ENCODE data around the gene NKG7.

NKG7 gene

DNA sequence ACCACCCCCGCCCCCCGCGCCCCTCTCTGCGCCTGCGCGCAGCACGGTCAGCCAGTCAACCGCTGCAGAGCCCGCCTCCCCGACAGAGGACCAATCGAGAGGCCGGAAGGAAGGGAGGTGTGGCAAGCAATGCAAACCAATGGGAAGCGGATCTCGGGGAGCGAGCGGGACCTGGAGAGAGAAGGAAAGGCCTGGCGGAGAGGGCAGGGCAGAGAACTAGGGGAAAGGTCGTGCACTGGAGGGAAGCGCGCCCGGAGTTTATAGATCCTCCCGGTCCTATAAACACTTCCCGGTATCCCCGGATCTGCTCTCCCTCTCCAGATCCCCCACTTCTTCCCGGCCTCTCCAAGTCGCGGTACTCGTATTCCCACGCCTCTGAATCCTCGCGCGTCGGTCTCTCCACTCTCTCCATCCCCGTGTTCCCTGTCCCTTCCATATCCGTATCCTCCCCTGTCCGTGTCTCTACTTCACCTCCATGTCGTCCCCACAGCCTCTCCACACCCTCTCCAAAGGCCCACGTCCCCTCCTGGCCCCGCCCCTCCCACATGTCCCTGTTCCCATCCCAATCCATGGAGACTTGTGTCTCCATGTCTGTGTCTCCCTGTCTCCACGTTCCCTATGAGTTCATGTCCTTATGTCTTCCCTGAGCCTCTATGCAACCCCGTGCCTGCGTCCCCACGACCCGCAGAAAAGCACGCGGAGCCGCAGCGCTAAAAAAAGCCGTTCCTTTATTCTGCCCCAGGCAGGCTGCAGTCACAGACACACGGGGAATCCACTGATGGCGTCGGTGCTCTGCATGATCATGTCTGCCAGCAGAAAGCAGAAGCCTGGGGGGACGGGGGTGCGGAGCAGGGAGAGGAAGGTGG lies 5.8 kb downstream of the NKG7 start:
- Histone ChIP-seq H2AFZ (ENCODE audit: low read depth, low read length) (peak overlapping the region; percentile 29; the same call in 1 of the 2 replicates), H3K36me3 (replicated peaks; ENCODE audit: low read depth, low read length) (no peaks in the 10 kb centered on the region), H3K27me3 (ENCODE audit: low read depth, low read length) (no peaks in the 10 kb centered on the region), H3K4me1 (ENCODE audit: low read length) (peaks cover 12% of the 10 kb centered on the region), H3K4me2 (ENCODE audit: low read length) (peak overlapping the region; percentile 94), H3K4me3 (ENCODE audit: low read length) (peak overlapping the region; percentile 95), H3K9me3 (ENCODE audit: insufficient read depth, low read length) (no peaks in the 10 kb centered on the region), H3K79me2 (ENCODE audit: low read length) (peaks cover 19% of the 10 kb centered on the region), H3K27ac (ENCODE audit: low read length) (peak overlapping the region; percentile 83), H4K20me1 (ENCODE audit: insufficient read depth, low read length) (no peaks in the 10 kb centered on the region), H3K9ac (ENCODE audit: low read length) (peak overlapping the region; percentile 96)
- TF ChIP-seq EZH2phosphoT487 (IDR thresholded peaks at IDR 0.05; ENCODE audit: low read depth): no peak
- no peak for TF ChIP-seq CTCF (IDR thresholded peaks at IDR 0.05; ENCODE audit: low read depth, low read length)

DNA sequence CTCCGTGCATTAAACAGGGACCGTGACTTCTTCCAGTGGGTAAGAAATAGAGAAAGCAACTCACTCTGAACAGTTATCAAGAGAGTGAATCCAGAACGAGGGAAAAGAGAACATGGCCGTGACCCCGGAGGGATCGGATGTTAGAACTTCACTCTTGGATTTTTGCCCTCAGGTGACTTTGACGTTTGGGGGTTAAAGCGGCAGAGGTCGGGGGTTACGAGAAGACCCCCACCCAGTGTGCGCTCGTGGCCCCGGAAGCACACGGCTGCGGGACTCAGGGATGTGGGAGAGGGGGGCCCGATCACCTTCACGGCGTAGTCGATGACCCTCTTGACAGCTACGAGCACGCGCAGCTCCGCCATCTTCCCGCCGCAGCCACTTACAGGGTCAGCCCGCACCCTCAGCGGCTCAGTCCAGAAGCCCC lies 6.5 kb downstream of the NKG7 start, which contains the start of gene ETFB:
TSS of gene ETFB (minus strand) at position 424 of the 424 bp plus-strand sequence. CDS start at position 362, 62 bp downstream.
- peaks cover 12% of the 10 kb centered on the region for H3K4me1 ChIP-seq (ENCODE audit: low read length)
- peaks cover 19% of the 10 kb centered on the region for H3K79me2 ChIP-seq (ENCODE audit: low read length)

DNA sequence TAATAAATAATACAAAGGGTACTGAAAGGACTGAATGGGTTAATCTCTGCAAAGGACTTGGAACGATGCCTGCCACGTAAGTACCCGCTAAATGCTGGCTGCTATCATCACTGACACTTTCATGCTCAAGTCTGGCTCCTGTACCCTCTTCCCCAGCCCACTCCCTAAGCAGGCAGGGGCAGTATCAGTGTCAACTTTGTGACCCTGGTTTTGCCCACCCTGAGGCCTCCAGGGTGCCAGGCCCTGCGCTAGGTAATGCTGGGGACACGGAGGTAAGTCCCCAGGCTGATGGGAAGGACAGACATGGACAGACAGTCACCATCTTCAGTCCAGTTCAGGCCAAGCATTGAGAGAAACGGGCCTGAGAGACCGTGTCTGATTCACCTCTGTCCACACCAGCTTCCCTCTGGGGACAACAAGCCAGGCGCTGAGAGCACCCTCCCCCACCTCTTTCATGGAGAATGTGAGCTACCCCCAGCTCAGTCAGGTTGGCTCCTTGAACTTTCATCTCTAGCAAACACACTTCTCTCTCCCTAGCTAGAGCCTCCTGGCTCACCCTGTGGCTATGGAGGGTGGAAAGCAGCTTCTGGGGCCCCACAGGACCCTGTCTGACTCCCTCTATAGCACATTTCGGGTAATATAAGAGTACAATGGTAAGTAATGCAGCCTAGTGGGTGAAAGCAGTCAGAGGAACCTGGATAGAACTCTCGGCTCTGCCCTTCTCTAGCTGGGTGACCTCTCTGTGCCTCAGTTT lies 7.1 kb downstream of the NKG7 start:
- peak overlapping the region; percentile 95 for H3K4me3 ChIP-seq (ENCODE audit: low read length)
- H3K9ac ChIP-seq (ENCODE audit: low read length): peak overlapping the region; percentile 90
- peaks cover 12% of the 10 kb centered on the region for H3K4me1 ChIP-seq (ENCODE audit: low read length)
- H3K4me2 ChIP-seq (ENCODE audit: low read length): peak overlapping the region; percentile 94
- H2AFZ ChIP-seq (ENCODE audit: low read depth, low read length): peak overlapping the region; percentile 34
- no peaks in the 10 kb centered on the region for H4K20me1 ChIP-seq (ENCODE audit: insufficient read depth, low read length)
- H3K36me3 ChIP-seq (replicated peaks; ENCODE audit: low read depth, low read length): no peaks in the 10 kb centered on the region
- no peaks in the 10 kb centered on the region for H3K27me3 ChIP-seq (ENCODE audit: low read depth, low read length)
- peaks cover 19% of the 10 kb centered on the region for H3K79me2 ChIP-seq (ENCODE audit: low read length)
- TF ChIP-seq CTCF (IDR thresholded peaks at IDR 0.05; ENCODE audit: low read depth, low read length): peak; percentile 37
- TF ChIP-seq EZH2phosphoT487 (IDR thresholded peaks at IDR 0.05; ENCODE audit: low read depth): no peak
- H3K27ac ChIP-seq (ENCODE audit: low read length): peak overlapping the region; percentile 51
- H3K9me3 ChIP-seq (ENCODE audit: insufficient read depth, low read length): no peaks in the 10 kb centered on the region

More for the DNA sequence above, 6.5 kb downstream of the NKG7 start, which contains the start of gene ETFB:
- Histone ChIP-seq H3K27ac (ENCODE audit: low read length) (peak within 1 kb of the TSS; percentile 83), H3K9ac (ENCODE audit: low read length) (peak within 1 kb of the TSS; percentile 96), H3K4me3 (ENCODE audit: low read length) (peak within 1 kb of the TSS; percentile 95), H3K27me3 (ENCODE audit: low read depth, low read length) (no peaks in the 10 kb centered on the region), H4K20me1 (ENCODE audit: insufficient read depth, low read length) (no peaks in the 10 kb centered on the region), H2AFZ (ENCODE audit: low read depth, low read length) (peak within 1 kb of the TSS; percentile 34), H3K4me2 (ENCODE audit: low read length) (peak within 1 kb of the TSS; percentile 94), H3K36me3 (replicated peaks; ENCODE audit: low read depth, low read length) (no peaks in the 10 kb centered on the region), H3K9me3 (ENCODE audit: insufficient read depth, low read length) (no peaks in the 10 kb centered on the region)
- TF ChIP-seq EZH2phosphoT487 (IDR thresholded peaks at IDR 0.05; ENCODE audit: low read depth): no peak
- TF ChIP-seq CTCF (IDR thresholded peaks at IDR 0.05; ENCODE audit: low read depth, low read length): no peak
